ENCODE measurements around the gene FAXDC2.

FAXDC2 gene

GRCh38 chr5:154815684-154816247, 34.6 kb downstream of the FAXDC2 start:
- Histone ChIP-seq H3K27me3 (ENCODE audit: insufficient read depth, low read length) (no peaks in the 10 kb centered on the region), H3K27ac (ENCODE audit: low read depth, low read length) (no peak overlapping the region), H3K36me3 (ENCODE audit: insufficient read depth, low read length) (peaks cover 33% of the 10 kb centered on the region), H3K4me1 (ENCODE audit: control insufficient read depth, insufficient read depth, low read length, unreplicated experiment) (no peaks in the 10 kb centered on the region), H3K79me2 (ENCODE audit: control insufficient read depth, insufficient read depth, low read length, unreplicated experiment) (no peaks in the 10 kb centered on the region), H3K4me3 (ENCODE audit: low read depth, low read length) (no peak overlapping the region), H2AFZ (ENCODE audit: low read length, unreplicated experiment) (no peak overlapping the region)

- Histone ChIP-seq H3K27me3 (ENCODE audit: insufficient read depth, low read length) (no peaks in the 10 kb centered on the region), H3K27ac (ENCODE audit: low read depth, low read length) (no peak overlapping the region), H3K36me3 (ENCODE audit: insufficient read depth, low read length) (peaks cover 33% of the 10 kb centered on the region; the same call in 1 of the 2 replicates), H2AFZ (ENCODE audit: low read length, unreplicated experiment) (no peak overlapping the region), H3K79me2 (ENCODE audit: control insufficient read depth, insufficient read depth, low read length, unreplicated experiment) (no peaks in the 10 kb centered on the region), H3K4me3 (ENCODE audit: low read depth, low read length) (no peak overlapping the region), H3K4me1 (ENCODE audit: control insufficient read depth, insufficient read depth, low read length, unreplicated experiment) (no peaks in the 10 kb centered on the region)
These were observed 35.4 kb downstream of the FAXDC2 start for GRCh38 chr5:154815025-154815424.

- peaks cover 38% of the 10 kb centered on the region for H3K36me3 ChIP-seq (ENCODE audit: insufficient read depth, low read length)
These were observed 36.7 kb downstream of the FAXDC2 start for GRCh38 chr5:154813736-154814135.

GRCh38 chr5:154813158-154813557, 37.2 kb downstream of the FAXDC2 start:
- Histone ChIP-seq H3K27ac (ENCODE audit: low read depth, low read length) (no peak overlapping the region), H3K36me3 (ENCODE audit: insufficient read depth, low read length) (peaks cover 38% of the 10 kb centered on the region)

More at GRCh38 chr5:154813736-154814135, 36.7 kb downstream of the FAXDC2 start:
- Histone ChIP-seq H3K27me3 (ENCODE audit: insufficient read depth, low read length) (no peaks in the 10 kb centered on the region), H3K79me2 (ENCODE audit: control insufficient read depth, insufficient read depth, low read length, unreplicated experiment) (no peaks in the 10 kb centered on the region), H3K4me1 (ENCODE audit: control insufficient read depth, insufficient read depth, low read length, unreplicated experiment) (no peaks in the 10 kb centered on the region), H3K27ac (ENCODE audit: low read depth, low read length) (no peak overlapping the region), H3K4me3 (ENCODE audit: low read depth, low read length) (no peak overlapping the region), H2AFZ (ENCODE audit: low read length, unreplicated experiment) (no peak overlapping the region)

GRCh38 chr5:154811653-154812465, 38.5 kb downstream of the FAXDC2 start:
- no peaks in the 10 kb centered on the region for H3K27me3 ChIP-seq (ENCODE audit: insufficient read depth, low read length)
- H3K36me3 ChIP-seq (ENCODE audit: insufficient read depth, low read length) = peaks cover 34% of the 10 kb centered on the region
- H2AFZ ChIP-seq (ENCODE audit: low read length, unreplicated experiment) = no peak overlapping the region

More at GRCh38 chr5:154813158-154813557, 37.2 kb downstream of the FAXDC2 start:
- Histone ChIP-seq H3K4me1 (ENCODE audit: control insufficient read depth, insufficient read depth, low read length, unreplicated experiment) (no peaks in the 10 kb centered on the region), H3K27me3 (ENCODE audit: insufficient read depth, low read length) (no peaks in the 10 kb centered on the region), H2AFZ (ENCODE audit: low read length, unreplicated experiment) (no peak overlapping the region), H3K79me2 (ENCODE audit: control insufficient read depth, insufficient read depth, low read length, unreplicated experiment) (no peaks in the 10 kb centered on the region), H3K4me3 (ENCODE audit: low read depth, low read length) (no peak overlapping the region)

GRCh38 chr5:154811239-154811638, 39.2 kb downstream of the FAXDC2 start:
- H3K4me1 ChIP-seq (ENCODE audit: control insufficient read depth, insufficient read depth, low read length, unreplicated experiment) = no peaks in the 10 kb centered on the region
- peaks cover 37% of the 10 kb centered on the region for H3K36me3 ChIP-seq (ENCODE audit: insufficient read depth, low read length)
- no peak overlapping the region for H2AFZ ChIP-seq (ENCODE audit: low read length, unreplicated experiment)
- no peaks in the 10 kb centered on the region for H3K27me3 ChIP-seq (ENCODE audit: insufficient read depth, low read length)
- no peak overlapping the region for H3K4me3 ChIP-seq (ENCODE audit: low read depth, low read length)
- H3K27ac ChIP-seq (ENCODE audit: low read depth, low read length) = no peak overlapping the region
- H3K79me2 ChIP-seq (ENCODE audit: control insufficient read depth, insufficient read depth, low read length, unreplicated experiment) = peaks cover 4% of the 10 kb centered on the region

More at GRCh38 chr5:154811653-154812465, 38.5 kb downstream of the FAXDC2 start:
- H3K79me2 ChIP-seq (ENCODE audit: control insufficient read depth, insufficient read depth, low read length, unreplicated experiment) = no peaks in the 10 kb centered on the region
- H3K4me3 ChIP-seq (ENCODE audit: low read depth, low read length) = no peak overlapping the region
- no peaks in the 10 kb centered on the region for H3K4me1 ChIP-seq (ENCODE audit: control insufficient read depth, insufficient read depth, low read length, unreplicated experiment)
- no peak overlapping the region for H3K27ac ChIP-seq (ENCODE audit: low read depth, low read length)

- no peaks in the 10 kb centered on the region for H3K27me3 ChIP-seq (ENCODE audit: insufficient read depth, low read length)
- no peak overlapping the region for H3K27ac ChIP-seq (ENCODE audit: low read depth, low read length)
- H2AFZ ChIP-seq (ENCODE audit: low read length, unreplicated experiment) = no peak overlapping the region
- peaks cover 4% of the 10 kb centered on the region for H3K79me2 ChIP-seq (ENCODE audit: control insufficient read depth, insufficient read depth, low read length, unreplicated experiment)
- H3K36me3 ChIP-seq (ENCODE audit: insufficient read depth, low read length) = peaks cover 48% of the 10 kb centered on the region
- no peaks in the 10 kb centered on the region for H3K4me1 ChIP-seq (ENCODE audit: control insufficient read depth, insufficient read depth, low read length, unreplicated experiment)
- no peak overlapping the region for H3K4me3 ChIP-seq (ENCODE audit: low read depth, low read length)
These were observed 44.2 kb downstream of the FAXDC2 start for GRCh38 chr5:154806176-154806575.

GRCh38 chr5:154802050-154802449, 48.4 kb downstream of the FAXDC2 start:
- Histone ChIP-seq H3K4me3 (ENCODE audit: low read depth, low read length) (no peak overlapping the region), H3K27me3 (ENCODE audit: insufficient read depth, low read length) (no peaks in the 10 kb centered on the region), H3K27ac (ENCODE audit: low read depth, low read length) (no peak overlapping the region), H3K4me1 (ENCODE audit: control insufficient read depth, insufficient read depth, low read length, unreplicated experiment) (no peaks in the 10 kb centered on the region), H3K79me2 (ENCODE audit: control insufficient read depth, insufficient read depth, low read length, unreplicated experiment) (peaks cover 4% of the 10 kb centered on the region), H3K36me3 (ENCODE audit: insufficient read depth, low read length) (peaks cover 54% of the 10 kb centered on the region), H2AFZ (ENCODE audit: low read length, unreplicated experiment) (no peak overlapping the region)

- Histone ChIP-seq H3K27me3 (ENCODE audit: insufficient read depth, low read length) (no peaks in the 10 kb centered on the region), H3K79me2 (ENCODE audit: control insufficient read depth, insufficient read depth, low read length, unreplicated experiment) (peaks cover 9% of the 10 kb centered on the region), H2AFZ (ENCODE audit: low read length, unreplicated experiment) (no peak overlapping the region), H3K36me3 (ENCODE audit: insufficient read depth, low read length) (peaks cover 54% of the 10 kb centered on the region), H3K4me3 (ENCODE audit: low read depth, low read length) (no peak overlapping the region), H3K27ac (ENCODE audit: low read depth, low read length) (no peak overlapping the region), H3K4me1 (ENCODE audit: control insufficient read depth, insufficient read depth, low read length, unreplicated experiment) (no peaks in the 10 kb centered on the region)
These were observed 49.3 kb downstream of the FAXDC2 start for GRCh38 chr5:154801083-154801482.

- no peaks in the 10 kb centered on the region for H3K27me3 ChIP-seq (ENCODE audit: insufficient read depth, low read length)
- no peak overlapping the region for H2AFZ ChIP-seq (ENCODE audit: low read length, unreplicated experiment)
- no peak overlapping the region for H3K27ac ChIP-seq (ENCODE audit: low read depth, low read length)
- H3K4me1 ChIP-seq (ENCODE audit: control insufficient read depth, insufficient read depth, low read length, unreplicated experiment) = peaks cover under 1% of the 10 kb centered on the region
- H3K4me3 ChIP-seq (ENCODE audit: low read depth, low read length) = no peak overlapping the region
- peaks cover 51% of the 10 kb centered on the region for H3K36me3 ChIP-seq (ENCODE audit: insufficient read depth, low read length)
- H3K79me2 ChIP-seq (ENCODE audit: control insufficient read depth, insufficient read depth, low read length, unreplicated experiment) = peaks cover 9% of the 10 kb centered on the region
These were observed 49.8 kb downstream of the FAXDC2 start for GRCh38 chr5:154800582-154800981.

GRCh38 chr5:154797762-154798161, 52.6 kb downstream of the FAXDC2 start:
- Histone ChIP-seq H3K4me3 (ENCODE audit: low read depth, low read length) (no peak overlapping the region), H3K36me3 (ENCODE audit: insufficient read depth, low read length) (peaks cover 41% of the 10 kb centered on the region), H3K79me2 (ENCODE audit: control insufficient read depth, insufficient read depth, low read length, unreplicated experiment) (peaks cover 18% of the 10 kb centered on the region)

More at GRCh38 chr5:154797762-154798161, 52.6 kb downstream of the FAXDC2 start:
- no peak overlapping the region for H3K27ac ChIP-seq (ENCODE audit: low read depth, low read length)
- H2AFZ ChIP-seq (ENCODE audit: low read length, unreplicated experiment) = no peak overlapping the region
- H3K27me3 ChIP-seq (ENCODE audit: insufficient read depth, low read length) = no peaks in the 10 kb centered on the region
- peaks cover 20% of the 10 kb centered on the region for H3K4me1 ChIP-seq (ENCODE audit: control insufficient read depth, insufficient read depth, low read length, unreplicated experiment)

Measured in ACC112 (cell line).